Vagina (tissue), 2 donors: Measurements from ENCODE around the gene TMEM240. TPM values are rescaled to one million over a fixed set of nuclear protein-coding genes. Genes with fewer than 3 reads are reported as not detected.

Experiments used
- DNase-seq, 2 donors: peaks; one replicate each; pipeline ENCODE4 v3.0.0-alpha.2; 2017; ENCODE audit errors: extremely low spot score in 2 of 2
- H3K27ac ChIP-seq: fragments of 200-600 bp; sonication (generic); one replicate; pipeline ENCODE4 v1.5.1; 2019
- H3K27me3 ChIP-seq: fragments of 200-600 bp; sonication (generic); one replicate; pipeline ENCODE4 v1.5.1; 2019
- H3K36me3 ChIP-seq, 2 donors: fragments of 200-600 bp; sonication (generic); one replicate each; pipeline ENCODE4 v1.5.1; 2017 to 2019
- H3K4me1 ChIP-seq: fragments of 200-600 bp; sonication (generic); one replicate; pipeline ENCODE4 v1.5.1; 2019
- H3K4me3 ChIP-seq, 2 donors: fragments of 200-600 bp; sonication (generic); 1 replicate in 1 of 2; 2 replicates in 1 of 2; pipeline ENCODE4 v1.5.1; 2016 to 2019
- H3K9me3 ChIP-seq: fragments of 200-600 bp; sonication (generic); one replicate; pipeline ENCODE4 v1.5.1; 2019
- CTCF ChIP-seq, 3 experiments: fragments of 450-650 bp in 2 of 3; fragments of 200-600 bp in 1 of 3; sonication (generic) in 1 of 3; IDR thresholded peaks; one replicate each; pipeline ENCODE4 v1.5.1; 2017 to 2019; ENCODE audit warnings: antibody characterized with exemption in 3 of 3, mild to moderate bottlenecking in 2 of 3, moderate library complexity in 2 of 3
- POLR2A ChIP-seq, 2 donors: fragments of 450-650 bp; IDR thresholded peaks; one replicate each; pipeline ENCODE4 v1.6.1; 2017; ENCODE audit warnings: antibody characterized with exemption in 2 of 2, mild to moderate bottlenecking in 2 of 2, moderate library complexity in 2 of 2
- POLR2AphosphoS5 ChIP-seq, 2 donors: sonication (generic); formaldehyde crosslinking; IDR thresholded peaks; one replicate each; pipeline ENCODE4 v1.9.0; 2017; ENCODE audit warnings: antibody characterized with exemption in 2 of 2, mild to moderate bottlenecking in 2 of 2, low read depth in 1 of 2; ENCODE audit not compliant: insufficient read depth in 1 of 2
- intact Hi-C: fragments of 100-400 bp; cut with DNase I; formaldehyde crosslinking; loops from one replicate; pipeline ENCODE4 v1.15.1; 2023
- total RNA-seq: library from RNA; depleted of rRNA; stranded (reverse); fragments of >200 nt; gene quantifications from one replicate; pipeline ENCODE4 v1.2.3, GENCODE V29; 2016

The TMEM240 gene
- total RNA-seq, 1 donor from 2014 or later: 3.9 TPM

- DNase-seq: no peak
Observed at GRCh38 chr1:1547476-1547875, 7.1 kb upstream of the TMEM240 start.

GRCh38 chr1:1547011-1547410 is 6.6 kb upstream of the TMEM240 start:
- TF ChIP-seq POLR2A (IDR thresholded peaks at IDR 0.05) (no peak), CTCF (IDR thresholded peaks at IDR 0.05) (no peak), POLR2AphosphoS5 (IDR thresholded peaks at IDR 0.05; ENCODE audit: insufficient read depth in 1 of 2, low read depth in 1 of 2) (no peak)
- no peak overlapping the region for H3K4me3 ChIP-seq
- no peak for DNase-seq
- H3K36me3 ChIP-seq: no peaks in the 10 kb centered on the region
- no peak overlapping the region for H3K27ac ChIP-seq
- intact Hi-C loops: no loop called here
- H3K9me3 ChIP-seq: no peaks in the 10 kb centered on the region
- H3K4me1 ChIP-seq: peaks cover 12% of the 10 kb centered on the region
- H3K27me3 ChIP-seq: no peaks in the 10 kb centered on the region

More at GRCh38 chr1:1547476-1547875, 7.1 kb upstream of the TMEM240 start:
- intact Hi-C loops: no loop called here
- Histone ChIP-seq H3K4me1 (peaks cover 12% of the 10 kb centered on the region), H3K27ac (no peak overlapping the region), H3K4me3 (no peak overlapping the region), H3K36me3 (no peaks in the 10 kb centered on the region), H3K9me3 (no peaks in the 10 kb centered on the region), H3K27me3 (no peaks in the 10 kb centered on the region)
- TF ChIP-seq POLR2AphosphoS5 (IDR thresholded peaks at IDR 0.05; ENCODE audit: insufficient read depth in 1 of 2, low read depth in 1 of 2) (no peak), CTCF (IDR thresholded peaks at IDR 0.05) (no peak), POLR2A (IDR thresholded peaks at IDR 0.05) (no peak)

- TF ChIP-seq CTCF (IDR thresholded peaks at IDR 0.05) (no peak), POLR2AphosphoS5 (IDR thresholded peaks at IDR 0.05; ENCODE audit: insufficient read depth in 1 of 2, low read depth in 1 of 2) (no peak), POLR2A (IDR thresholded peaks at IDR 0.05) (no peak)
- peaks cover 12% of the 10 kb centered on the region for H3K4me1 ChIP-seq
- no peak for DNase-seq
- H3K4me3 ChIP-seq: no peak overlapping the region
- intact Hi-C loops: no loop called here
- H3K27me3 ChIP-seq: no peaks in the 10 kb centered on the region
- H3K36me3 ChIP-seq: no peaks in the 10 kb centered on the region
- no peak overlapping the region for H3K27ac ChIP-seq
- no peaks in the 10 kb centered on the region for H3K9me3 ChIP-seq
Observed at GRCh38 chr1:1545946-1546737, 5.7 kb upstream of the TMEM240 start.

- no peak for TF ChIP-seq POLR2AphosphoS5 (IDR thresholded peaks at IDR 0.05; ENCODE audit: insufficient read depth in 1 of 2, low read depth in 1 of 2)
- no peak for TF ChIP-seq CTCF (IDR thresholded peaks at IDR 0.05)
- no peak for TF ChIP-seq POLR2A (IDR thresholded peaks at IDR 0.05)
- DNase-seq: no peak
- no peaks in the 10 kb centered on the region for H3K36me3 ChIP-seq
- peaks cover 12% of the 10 kb centered on the region for H3K4me1 ChIP-seq
- H3K27me3 ChIP-seq: no peaks in the 10 kb centered on the region
- intact Hi-C loops: no loop called here
- no peak overlapping the region for H3K4me3 ChIP-seq
- H3K27ac ChIP-seq: no peak overlapping the region
- no peaks in the 10 kb centered on the region for H3K9me3 ChIP-seq
Observed at GRCh38 chr1:1544544-1544943, 4.1 kb upstream of the TMEM240 start.

GRCh38 chr1:1543706-1544099 is 3.3 kb upstream of the TMEM240 start:
- H3K4me3 ChIP-seq: no peak overlapping the region
- H3K4me1 ChIP-seq: peaks cover 20% of the 10 kb centered on the region
- TF ChIP-seq CTCF (IDR thresholded peaks at IDR 0.05) (no peak), POLR2AphosphoS5 (IDR thresholded peaks at IDR 0.05; ENCODE audit: insufficient read depth in 1 of 2, low read depth in 1 of 2) (no peak), POLR2A (IDR thresholded peaks at IDR 0.05) (no peak)
- intact Hi-C loops: no loop called here
- DNase-seq: no peak
- no peaks in the 10 kb centered on the region for H3K27me3 ChIP-seq
- H3K9me3 ChIP-seq: no peaks in the 10 kb centered on the region
- H3K36me3 ChIP-seq: no peaks in the 10 kb centered on the region
- H3K27ac ChIP-seq: peak overlapping the region; percentile 21
